Stimulated activated CD4-positive, alpha-beta T cell treated with anti-CD3 and anti-CD28 coated beads, Interleukin-1b, Interleukin-23, amount 100 ng/mL, for 48 hours (primary cell): ENCODE measurements around the gene PIP4K2C.
"Not testable (repeated sequence)": the region's sequence is repeated elsewhere in the genome, so short reads cannot be mapped to it uniquely, and the experiment has no call there.

Experiments used
- DNase-seq: peaks from one replicate; pipeline ENCODE4 v3.0.0-alpha.2; 2020

PIP4K2C gene

GRCh38 chr12:57623811-57624390, 32.9 kb downstream of the PIP4K2C start:
- no peak for DNase-seq

GRCh38 chr12:57624441-57625220, 33.6 kb downstream of the PIP4K2C start:
- no peak for DNase-seq

- DNase-seq: no peak
Measured at GRCh38 chr12:57625261-57626032, 34.5 kb downstream of the PIP4K2C start.

- no peak for DNase-seq
Measured at GRCh38 chr12:57626111-57626920, 35.3 kb downstream of the PIP4K2C start.

GRCh38 chr12:57626921-57627445, 36.0 kb downstream of the PIP4K2C start:
- no peak for DNase-seq

GRCh38 chr12:57627501-57628279, 36.7 kb downstream of the PIP4K2C start:
- peak; percentile 38 for DNase-seq

GRCh38 chr12:57628280-57629191, 37.5 kb downstream of the PIP4K2C start:
- no peak for DNase-seq

GRCh38 chr12:57629897-57630471, 39.0 kb downstream of the PIP4K2C start:
- no peak for DNase-seq

GRCh38 chr12:57630891-57631433, 40.0 kb downstream of the PIP4K2C start:
- no peak for DNase-seq

- no peak for DNase-seq
Measured at GRCh38 chr12:57631566-57632072, 40.6 kb downstream of the PIP4K2C start.

GRCh38 chr12:57632073-57632957, 41.3 kb downstream of the PIP4K2C start:
- no peak for DNase-seq

GRCh38 chr12:57632958-57633840, 42.2 kb downstream of the PIP4K2C start, which contains the start of gene B4GALNT1:
TSS of gene B4GALNT1 (minus strand) at chr12:57633201. CDS start at chr12:57632132, 1,069 bp downstream.
- peak; percentile 57 for DNase-seq

GRCh38 chr12:57636731-57637130, 45.7 kb downstream of the PIP4K2C start:
- DNase-seq: not testable (repeated sequence)

GRCh38 chr12:57637364-57637763, 46.4 kb downstream of the PIP4K2C start:
- DNase-seq: no peak

- no peak for DNase-seq
Measured at GRCh38 chr12:57638096-57638495, 47.1 kb downstream of the PIP4K2C start.

GRCh38 chr12:57640175-57641042, 49.4 kb downstream of the PIP4K2C start:
- no peak for DNase-seq
